Stimulated activated naive CD8-positive, alpha-beta T cell treated with anti-CD3 and anti-CD28 coated beads, Interleukin-15, Interleukin-2, amounts not matched to agents 100 ng/mL and 50 ng/mL, for 24 hours (primary cell): ENCODE results near the gene HBE1.
"Not testable (repeated sequence)": the region's sequence is repeated elsewhere in the genome, so short reads cannot be mapped to it uniquely, and the experiment has no call there.

Source experiments
- H3K27ac Mint-ChIP-seq: one replicate; pipeline ENCODE4 v1.8.0; 2021; ENCODE audit warnings: mild to moderate bottlenecking, mixed read lengths
- H3K27me3 Mint-ChIP-seq: one replicate; pipeline ENCODE4 v1.8.0; 2021; ENCODE audit warnings: mixed read lengths
- H3K36me3 Mint-ChIP-seq: one replicate; pipeline ENCODE4 v1.8.0; 2021; ENCODE audit warnings: low read depth, mixed read lengths
- H3K4me1 Mint-ChIP-seq: one replicate; pipeline ENCODE4 v1.8.0; 2021; ENCODE audit warnings: low read depth, mixed read lengths
- H3K4me3 Mint-ChIP-seq: one replicate; pipeline ENCODE4 v1.8.0; 2021; ENCODE audit warnings: mild to moderate bottlenecking, mixed read lengths
- H3K9me3 Mint-ChIP-seq: one replicate; pipeline ENCODE4 v1.8.0; 2021; ENCODE audit warnings: mixed read lengths

The HBE1 gene

GRCh38 chr11:5251746-5252145 is 18.0 kb downstream of the HBE1 start:
- Mint-ChIP-seq H3K27me3 (no peaks in the 10 kb centered on the region), H3K36me3 (no peaks in the 10 kb centered on the region)

DNA sequence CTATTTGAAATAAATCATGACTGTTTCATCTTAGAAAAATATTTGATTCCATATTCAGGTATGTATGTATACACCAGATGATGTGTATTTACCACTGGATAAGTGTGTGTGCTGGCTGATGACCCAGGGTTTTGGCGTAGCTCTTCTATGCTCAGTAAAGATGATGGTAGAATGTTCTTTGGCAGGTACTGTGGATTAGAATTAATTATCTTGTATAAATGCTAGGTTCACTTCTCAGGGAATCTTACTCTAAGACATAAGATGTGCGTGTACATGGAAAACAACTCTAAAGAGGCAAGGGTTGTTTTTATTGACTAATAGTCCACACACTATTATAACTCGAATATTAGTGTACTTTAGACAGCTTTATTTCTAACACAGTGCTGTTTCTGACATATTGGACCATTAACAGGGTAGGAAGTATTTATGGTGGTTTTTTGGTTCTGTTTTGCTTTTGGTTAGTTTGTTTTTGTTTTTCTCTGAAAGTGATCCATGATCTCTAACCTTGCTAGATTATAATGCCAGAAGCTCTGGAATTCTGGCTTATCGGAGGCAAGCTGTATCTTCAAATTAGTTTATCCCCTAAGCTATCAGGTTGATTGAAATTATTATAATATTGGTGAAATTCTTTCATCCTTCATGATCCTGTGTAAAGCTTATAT is 19.1 kb downstream of the HBE1 start:
- H3K4me1 Mint-ChIP-seq = no peaks in the 10 kb centered on the region

More at GRCh38 chr11:5251746-5252145, 18.0 kb downstream of the HBE1 start:
- no peak overlapping the region for H3K27ac Mint-ChIP-seq
- H3K4me1 Mint-ChIP-seq = no peaks in the 10 kb centered on the region
- no peaks in the 10 kb centered on the region for H3K9me3 Mint-ChIP-seq
- H3K4me3 Mint-ChIP-seq = no peak overlapping the region

GRCh38 chr11:5249807-5250396 is 19.8 kb downstream of the HBE1 start, which contains the start of gene HBG1:
TSS of gene HBG1 (minus strand) at chr11:5249857. CDS start at chr11:5249804, 53 bp downstream.
- H3K4me1 Mint-ChIP-seq, H3K36me3 Mint-ChIP-seq, H3K27ac Mint-ChIP-seq, H3K27me3 Mint-ChIP-seq, H3K9me3 Mint-ChIP-seq, H3K4me3 Mint-ChIP-seq: not testable (repeated sequence)

More for the DNA sequence above, 19.1 kb downstream of the HBE1 start:
- Mint-ChIP-seq H3K27me3 (no peaks in the 10 kb centered on the region), H3K36me3 (no peaks in the 10 kb centered on the region), H3K4me3 (no peak overlapping the region), H3K9me3 (no peaks in the 10 kb centered on the region), H3K27ac (no peak overlapping the region)

DNA sequence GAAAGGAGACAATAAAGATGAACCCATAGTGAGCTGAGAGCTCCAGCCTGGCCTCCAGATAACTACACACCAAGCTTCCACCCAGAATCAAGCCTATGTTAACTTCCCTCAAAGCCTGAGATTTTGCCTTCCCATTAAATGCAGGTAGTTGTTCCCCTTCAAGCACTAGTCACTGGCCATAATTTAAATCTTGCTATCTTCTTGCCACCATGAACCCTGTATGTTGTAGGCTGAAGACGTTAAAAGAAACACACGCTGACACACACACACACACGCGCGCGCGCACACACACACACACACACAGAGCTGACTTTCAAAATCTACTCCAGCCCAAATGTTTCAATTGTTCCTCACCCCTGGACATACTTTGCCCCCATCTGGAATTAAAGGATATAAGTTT is 21.2 kb downstream of the HBE1 start:
- H3K9me3 Mint-ChIP-seq, H3K27me3 Mint-ChIP-seq, H3K4me1 Mint-ChIP-seq, H3K27ac Mint-ChIP-seq, H3K36me3 Mint-ChIP-seq, H3K4me3 Mint-ChIP-seq: not testable (repeated sequence)

DNA sequence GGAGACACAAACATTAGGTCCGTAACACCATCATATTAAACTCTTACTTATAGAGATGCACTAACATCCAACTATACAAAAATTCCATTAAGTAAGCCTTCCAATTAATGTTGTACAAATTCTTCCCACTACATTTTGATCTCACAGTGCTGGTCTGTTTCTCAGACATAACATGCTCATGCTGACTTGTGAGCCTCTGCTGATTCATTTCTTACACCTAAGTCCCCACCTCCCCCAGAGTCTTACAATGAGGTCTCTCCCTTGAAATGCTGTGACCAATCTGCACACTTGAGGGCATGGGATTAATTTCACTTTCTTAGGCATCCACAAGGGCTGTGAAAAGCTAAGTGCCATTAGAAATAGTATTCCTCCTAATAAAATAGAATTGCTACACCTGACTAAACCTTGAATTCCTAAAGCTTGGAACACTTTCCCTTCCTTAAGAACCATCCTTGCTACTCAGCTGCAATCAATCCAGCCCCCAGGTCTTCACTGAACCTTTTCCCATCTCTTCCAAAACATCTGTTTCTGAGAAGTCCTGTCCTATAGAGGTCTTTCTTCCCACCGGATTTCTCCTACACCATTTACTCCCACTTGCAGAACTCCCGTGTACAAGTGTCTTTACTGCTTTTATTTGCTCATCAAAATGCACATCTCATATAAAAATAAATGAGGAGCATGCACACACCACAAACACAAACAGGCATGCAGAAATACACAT is 22.1 kb downstream of the HBE1 start:
- H3K4me3 Mint-ChIP-seq = no peak overlapping the region
- H3K4me1 Mint-ChIP-seq = no peaks in the 10 kb centered on the region
- no peaks in the 10 kb centered on the region for H3K27me3 Mint-ChIP-seq
- H3K9me3 Mint-ChIP-seq = no peaks in the 10 kb centered on the region
- H3K27ac Mint-ChIP-seq = no peak overlapping the region
- no peaks in the 10 kb centered on the region for H3K36me3 Mint-ChIP-seq

DNA sequence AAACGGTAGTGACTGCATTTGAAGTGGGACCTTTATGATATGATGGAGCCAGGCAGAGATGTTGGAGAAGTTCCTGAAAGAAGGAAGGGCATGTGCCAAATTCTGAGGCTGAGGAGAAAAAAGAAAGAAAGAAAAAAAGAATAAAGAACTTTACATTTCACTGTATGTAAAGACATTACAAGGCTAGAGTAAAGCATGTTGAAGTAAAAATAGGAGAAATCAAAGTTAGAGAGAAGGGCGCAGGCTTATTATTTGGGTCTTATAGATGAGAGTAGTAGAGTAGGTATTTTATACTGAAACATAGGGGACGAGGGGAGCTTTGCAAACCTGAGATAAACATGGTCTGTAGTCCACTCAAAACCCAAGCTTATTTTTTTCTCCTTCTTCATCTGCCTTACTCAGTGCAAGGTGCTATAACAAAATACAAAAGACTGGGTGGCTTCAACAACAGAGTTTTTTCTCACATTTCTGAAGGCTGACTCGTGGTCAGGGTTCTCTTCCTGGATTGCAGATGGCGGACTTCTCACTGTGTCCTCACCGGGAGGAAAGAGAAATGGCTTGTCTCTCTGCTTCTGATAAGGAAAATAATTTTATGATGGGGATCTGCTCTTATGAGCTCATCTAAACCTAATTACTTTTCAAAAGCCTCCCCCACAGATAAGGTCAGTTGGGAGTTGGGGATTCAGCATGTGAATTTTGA is 22.8 kb downstream of the HBE1 start:
- no peaks in the 10 kb centered on the region for H3K4me1 Mint-ChIP-seq

DNA sequence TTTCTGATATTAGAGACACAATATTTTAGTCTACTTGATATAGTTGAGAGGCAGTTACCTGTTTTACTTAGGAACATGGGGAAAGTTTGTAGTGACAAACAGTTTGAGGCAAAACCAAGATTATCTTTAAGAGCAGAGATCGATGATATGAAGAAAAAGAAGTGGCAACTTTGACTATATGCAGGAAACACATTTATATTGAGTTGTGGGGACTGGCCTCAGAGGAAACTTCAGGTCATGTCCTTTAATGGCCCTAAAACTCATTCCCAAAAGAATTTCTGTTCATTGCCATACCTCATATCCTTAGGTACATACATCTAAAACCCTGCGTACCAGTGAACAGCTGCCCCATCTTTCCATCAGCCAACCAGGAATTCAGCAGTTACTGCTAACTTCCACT is 24.6 kb downstream of the HBE1 start:
- no peak overlapping the region for H3K27ac Mint-ChIP-seq
- H3K4me1 Mint-ChIP-seq = no peaks in the 10 kb centered on the region
- no peaks in the 10 kb centered on the region for H3K27me3 Mint-ChIP-seq
- H3K36me3 Mint-ChIP-seq = no peaks in the 10 kb centered on the region
- H3K9me3 Mint-ChIP-seq = no peaks in the 10 kb centered on the region
- H3K4me3 Mint-ChIP-seq = no peak overlapping the region

More for the DNA sequence above, 22.8 kb downstream of the HBE1 start:
- Mint-ChIP-seq H3K27ac (no peak overlapping the region), H3K27me3 (no peaks in the 10 kb centered on the region), H3K4me3 (no peak overlapping the region), H3K9me3 (no peaks in the 10 kb centered on the region), H3K36me3 (no peaks in the 10 kb centered on the region)

DNA sequence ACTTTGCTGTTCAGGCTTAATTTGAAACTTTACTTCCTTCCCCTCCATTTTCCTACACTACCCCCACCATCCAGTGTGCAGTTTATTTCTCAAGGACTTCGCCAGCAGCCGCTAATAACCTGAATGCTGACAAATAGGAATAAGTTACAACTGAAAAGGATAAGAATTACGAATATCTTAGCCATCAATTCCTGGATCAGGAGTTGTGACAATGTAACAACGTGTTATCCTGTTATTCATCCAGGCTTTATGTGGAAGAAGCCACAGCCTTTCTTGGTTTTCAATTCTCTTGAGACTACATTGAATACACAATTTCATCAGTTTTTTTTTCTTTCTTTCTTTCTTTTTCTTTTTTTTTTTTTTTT is 25.9 kb downstream of the HBE1 start:
- Mint-ChIP-seq H3K4me1 (no peaks in the 10 kb centered on the region), H3K27ac (no peak overlapping the region), H3K36me3 (no peaks in the 10 kb centered on the region), H3K27me3 (no peaks in the 10 kb centered on the region), H3K4me3 (no peak overlapping the region), H3K9me3 (no peaks in the 10 kb centered on the region)

- H3K4me3 Mint-ChIP-seq = no peak overlapping the region
- H3K27me3 Mint-ChIP-seq = no peaks in the 10 kb centered on the region
- H3K9me3 Mint-ChIP-seq = no peaks in the 10 kb centered on the region
- no peak overlapping the region for H3K27ac Mint-ChIP-seq
- no peaks in the 10 kb centered on the region for H3K36me3 Mint-ChIP-seq
- no peaks in the 10 kb centered on the region for H3K4me1 Mint-ChIP-seq
These were observed 26.6 kb downstream of the HBE1 start for GRCh38 chr11:5242933-5243815.

DNA sequence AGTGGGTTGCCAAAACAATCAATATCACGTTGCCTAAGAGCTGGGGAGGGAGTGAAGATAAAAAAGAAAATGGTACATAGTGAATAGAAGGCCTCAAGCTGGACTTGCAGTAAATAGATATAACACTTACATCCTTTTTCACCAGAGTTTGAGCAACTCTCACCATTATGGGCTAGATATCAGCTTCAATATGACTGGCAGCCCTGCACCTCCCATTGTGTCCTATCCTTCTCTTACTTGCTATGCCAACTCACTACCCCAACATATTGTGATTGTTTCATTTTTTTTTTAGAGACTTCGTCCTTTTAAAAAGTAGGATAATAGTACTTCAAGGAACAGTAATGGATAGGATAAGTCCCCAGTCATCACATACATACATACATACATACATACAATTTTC is 27.5 kb downstream of the HBE1 start:
- Mint-ChIP-seq H3K4me3 (no peak overlapping the region), H3K27me3 (no peaks in the 10 kb centered on the region), H3K4me1 (no peaks in the 10 kb centered on the region), H3K36me3 (no peaks in the 10 kb centered on the region), H3K9me3 (no peaks in the 10 kb centered on the region), H3K27ac (no peak overlapping the region)

- Mint-ChIP-seq H3K27ac (no peak overlapping the region), H3K4me3 (no peak overlapping the region), H3K4me1 (no peaks in the 10 kb centered on the region), H3K9me3 (no peaks in the 10 kb centered on the region), H3K36me3 (no peaks in the 10 kb centered on the region), H3K27me3 (no peaks in the 10 kb centered on the region)
These were observed 28.3 kb downstream of the HBE1 start for GRCh38 chr11:5241458-5241857.

- Mint-ChIP-seq H3K36me3 (no peaks in the 10 kb centered on the region), H3K27ac (no peak overlapping the region), H3K4me3 (no peak overlapping the region), H3K9me3 (no peaks in the 10 kb centered on the region), H3K27me3 (peaks cover 4% of the 10 kb centered on the region), H3K4me1 (no peaks in the 10 kb centered on the region)
These were observed 29.3 kb downstream of the HBE1 start for GRCh38 chr11:5240458-5240857.

DNA sequence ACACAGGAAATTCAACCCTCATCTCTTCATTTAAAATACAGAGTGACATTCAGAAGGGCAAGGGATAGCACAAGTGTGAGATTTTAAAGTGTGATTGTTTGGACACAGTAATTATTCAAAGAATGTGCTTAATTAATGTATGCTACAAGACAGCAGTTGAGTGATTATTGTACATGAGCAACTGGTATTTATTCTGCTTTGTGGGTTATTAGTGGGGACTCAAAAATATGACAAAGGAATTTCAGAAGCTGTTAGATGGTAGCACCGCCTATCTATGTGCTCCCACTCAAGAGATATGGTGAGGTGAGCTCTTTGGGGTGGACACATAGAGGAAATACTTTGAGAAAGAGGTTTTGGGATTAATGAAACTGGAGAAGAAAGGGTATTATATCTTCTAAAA is 29.7 kb downstream of the HBE1 start:
- peaks cover 7% of the 10 kb centered on the region for H3K27me3 Mint-ChIP-seq
- no peaks in the 10 kb centered on the region for H3K36me3 Mint-ChIP-seq
- H3K4me1 Mint-ChIP-seq = no peaks in the 10 kb centered on the region
- H3K4me3 Mint-ChIP-seq = no peak overlapping the region
- H3K27ac Mint-ChIP-seq = no peak overlapping the region
- no peaks in the 10 kb centered on the region for H3K9me3 Mint-ChIP-seq

DNA sequence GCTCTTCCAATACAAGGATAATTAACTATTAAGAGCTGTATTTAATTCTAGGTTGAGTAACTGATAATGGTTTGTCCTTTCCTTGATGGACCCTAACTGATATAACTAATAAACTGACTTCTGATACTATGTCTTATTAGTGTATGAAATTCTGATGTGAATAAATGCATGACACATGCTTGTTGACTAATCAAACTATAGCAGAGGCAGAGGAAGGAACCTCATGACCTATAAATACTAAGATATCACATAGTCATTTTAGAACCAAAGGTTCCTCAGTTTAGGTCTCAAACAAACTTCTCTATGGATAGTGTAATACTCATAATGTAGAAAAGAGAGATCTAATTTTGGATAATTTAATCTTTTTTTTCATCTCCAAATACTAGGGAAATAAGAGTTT is 30.7 kb downstream of the HBE1 start:
- H3K27ac Mint-ChIP-seq = no peak overlapping the region
- peaks cover 4% of the 10 kb centered on the region for H3K4me1 Mint-ChIP-seq
- H3K27me3 Mint-ChIP-seq = peaks cover 7% of the 10 kb centered on the region
- no peaks in the 10 kb centered on the region for H3K9me3 Mint-ChIP-seq
- H3K4me3 Mint-ChIP-seq = no peak overlapping the region
- H3K36me3 Mint-ChIP-seq = no peaks in the 10 kb centered on the region
